GM15510 (cell line): ENCODE results near the gene GCAT.

ENCODE experiments used
- POLR2A ChIP-seq: IDR thresholded peaks from 3 replicates; pipeline ENCODE4 v1.6.1; 2011; ENCODE audit warnings: borderline replicate concordance; ENCODE audit not compliant: insufficient read length; ENCODE audit errors: extremely low read depth

The GCAT gene

GRCh38 chr22:37775785-37776638 lies 31.7 kb upstream of the GCAT start:
- no peak for TF ChIP-seq POLR2A

GRCh38 chr22:37776639-37777005 lies 31.1 kb upstream of the GCAT start:
- TF ChIP-seq POLR2A = no peak

GRCh38 chr22:37777122-37777687 lies 30.5 kb upstream of the GCAT start:
- no peak for TF ChIP-seq POLR2A

- no peak for TF ChIP-seq POLR2A
These were observed 29.2 kb upstream of the GCAT start for GRCh38 chr22:37778370-37779009.

- TF ChIP-seq POLR2A = no peak
These were observed 26.2 kb upstream of the GCAT start for GRCh38 chr22:37781434-37782059.

GRCh38 chr22:37782340-37783168 lies 25.2 kb upstream of the GCAT start:
- TF ChIP-seq POLR2A = no peak

- TF ChIP-seq POLR2A = no peak
These were observed 22.8 kb upstream of the GCAT start for GRCh38 chr22:37784829-37785495.

- TF ChIP-seq POLR2A = no peak
These were observed 17.5 kb upstream of the GCAT start for GRCh38 chr22:37790234-37790633.

GRCh38 chr22:37792494-37792893 lies 15.2 kb upstream of the GCAT start:
- no peak for TF ChIP-seq POLR2A

GRCh38 chr22:37794376-37794775 lies 13.4 kb upstream of the GCAT start:
- TF ChIP-seq POLR2A = no peak

- TF ChIP-seq POLR2A = no peak
These were observed 11.7 kb upstream of the GCAT start for GRCh38 chr22:37796079-37796478.

- no peak for TF ChIP-seq POLR2A
These were observed 9.7 kb upstream of the GCAT start for GRCh38 chr22:37797874-37798500.

- no peak for TF ChIP-seq POLR2A
These were observed 5.8 kb upstream of the GCAT start for GRCh38 chr22:37801946-37802309.
